Keratinocyte (primary cell): ENCODE data around the gene GRHL3. TPM values are rescaled to one million over a fixed set of nuclear protein-coding genes. Genes with fewer than 3 reads are reported as not detected.

Experiments used
- DNase-seq: peaks from one replicate; pipeline ENCODE4 v3.0.0-alpha.2; 2011; ENCODE audit warnings: low read depth, missing footprints, low spot score
- FAIRE-seq: peaks from 2 replicates; lab custom pipeline; 2011; peaks lifted over from hg19 to GRCh38; lab: Jason Lieb, UNC
- H2AFZ ChIP-seq: 2 replicates; pipeline ENCODE4 v1.6.0; 2012; ENCODE audit warnings: low read length, control low read depth, inconsistent platforms; ENCODE audit not compliant: control insufficient read depth
- H3K27ac ChIP-seq: 2 replicates; pipeline ENCODE4 v1.5.1; 2011; ENCODE audit warnings: low read length; ENCODE audit not compliant: control insufficient read depth, insufficient read depth
- H3K27me3 ChIP-seq: 3 replicates; pipeline ENCODE4 v1.6.0; 2011; ENCODE audit warnings: low read length; ENCODE audit not compliant: control insufficient read depth, insufficient read depth; ENCODE audit errors: extremely low read depth
- H3K36me3 ChIP-seq, 2 experiments: 2 replicates in 1 of 2; 3 replicates in 1 of 2; pipeline ENCODE4 v1.5.1; 2011; ENCODE audit warnings: low read length in 2 of 2, mild to moderate bottlenecking in 1 of 2; ENCODE audit not compliant: control insufficient read depth in 2 of 2, insufficient read depth in 2 of 2; ENCODE audit errors: extremely low read depth in 1 of 2
- H3K4me1 ChIP-seq: 3 replicates; pipeline ENCODE4 v1.5.1; 2011; ENCODE audit warnings: low read length; ENCODE audit not compliant: control insufficient read depth, insufficient read depth; ENCODE audit errors: extremely low read depth
- H3K4me2 ChIP-seq: 3 replicates; pipeline ENCODE4 v1.6.0; 2011; ENCODE audit warnings: low read depth, low read length; ENCODE audit not compliant: control insufficient read depth, insufficient read depth; ENCODE audit errors: extremely low read depth
- H3K4me3 ChIP-seq, 3 experiments: fragments of 200-600 bp in 1 of 3; sonication (generic) in 1 of 3; 2 replicates in 2 of 3; 3 replicates in 1 of 3; pipeline ENCODE4 v1.5.1; 2011 to 2016; ENCODE audit warnings: low read length in 3 of 3, mild to moderate bottlenecking in 3 of 3, control low read depth in 2 of 3, inconsistent platforms in 1 of 3, low read depth in 1 of 3, mixed read lengths in 1 of 3, mixed run types in 1 of 3, moderate library complexity in 1 of 3; ENCODE audit not compliant: control insufficient read depth in 2 of 3, insufficient read depth in 2 of 3; ENCODE audit errors: extremely low read depth in 1 of 3
- H3K79me2 ChIP-seq: 2 replicates; pipeline ENCODE4 v1.6.0; 2012; ENCODE audit warnings: low read length; ENCODE audit not compliant: control insufficient read depth, insufficient read depth
- H3K9ac ChIP-seq: 3 replicates; pipeline ENCODE4 v1.6.0; 2011; ENCODE audit warnings: low read length; ENCODE audit not compliant: control insufficient read depth, insufficient read depth; ENCODE audit errors: extremely low read depth
- H3K9me1 ChIP-seq: 3 replicates; pipeline ENCODE4 v1.6.0; 2011; ENCODE audit warnings: low read length; ENCODE audit not compliant: control insufficient read depth, insufficient read depth; ENCODE audit errors: extremely low read depth
- H3K9me3 ChIP-seq: 2 replicates; pipeline ENCODE4 v1.5.1; 2012; ENCODE audit warnings: low read depth, low read length; ENCODE audit not compliant: control insufficient read depth
- H4K20me1 ChIP-seq: 3 replicates; pipeline ENCODE4 v1.6.0; 2011; ENCODE audit warnings: low read length; ENCODE audit not compliant: control insufficient read depth, insufficient read depth; ENCODE audit errors: extremely low read depth
- EZH2 ChIP-seq: IDR thresholded peaks from one replicate; pipeline ENCODE4 v1.6.1; 2012; ENCODE audit warnings: inconsistent platforms, mild to moderate bottlenecking, low read length, moderate library complexity
- dilution Hi-C: fragments of 300-500 bp; cut with MboI; formaldehyde crosslinking; loops from one replicate; pipeline ENCODE4 v1.7.0; 2020; ENCODE audit warnings: low sequenced_read_pairs; ENCODE audit not compliant: extremely low pct_ligation_motif_present
- polyA plus RNA-seq, 5 experiments: library from polyadenylated mRNA; depleted of rRNA in 3 of 5; stranded (reverse) in 3 of 5; stranded (forward) in 1 of 5; unstranded in 1 of 5; fragments of >200 nt; gene quantifications; 1 replicate in 1 of 5; 2 replicates in 3 of 5; 3 replicates in 1 of 5; pipeline versions ENCODE4 v1.2.1 to v1.2.3, GENCODE V29; 2011 to 2012; ENCODE audit warnings: missing spikeins in 2 of 5, low read depth in 1 of 5, low replicate concordance in 1 of 5
- TF ChIP-seq, protein P1 (sequence below), 3 experiments: IDR thresholded peaks in 1 of 3; conservative IDR thresholded peaks in 1 of 3; optimal IDR thresholded peaks in 1 of 3; 2 replicates in 2 of 3; 3 replicates in 1 of 3; pipeline versions ENCODE3 to v1.5.1; 2011; ENCODE audit warnings: low read length in 3 of 3, mild to moderate bottlenecking in 3 of 3, moderate library complexity in 2 of 3, control low read depth in 1 of 3, inconsistent platforms in 1 of 3; ENCODE audit not compliant: insufficient read depth in 2 of 3; ENCODE audit errors: extremely low read depth in 1 of 3

GRHL3 gene
- polyA plus RNA-seq, 1 donor (not counting 4 experiments of a cell fraction or from before 2014, with no cell fraction given), result 13.0 TPM

DNA sequence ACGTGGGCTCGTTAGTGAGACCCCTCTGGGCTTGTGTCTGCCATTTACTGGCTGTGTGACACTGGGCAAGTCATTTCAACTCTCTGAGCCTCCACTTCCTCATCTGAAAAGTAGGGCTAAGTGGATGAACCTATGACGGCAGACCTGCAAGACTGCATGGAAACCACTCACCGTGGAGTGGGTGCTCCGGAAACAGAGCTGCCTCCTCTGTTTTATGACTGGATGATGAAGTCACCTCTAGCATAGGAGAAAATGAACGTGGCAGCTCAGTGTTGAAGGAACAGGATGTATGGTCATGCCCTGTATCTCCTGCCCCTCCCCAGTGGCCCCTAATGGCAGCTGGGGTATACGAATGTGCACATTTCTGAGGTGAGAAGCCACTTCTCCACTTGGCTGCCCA is 53.9 kb downstream of the GRHL3 start:
- FAIRE-seq, result peak; percentile 44

DNA sequence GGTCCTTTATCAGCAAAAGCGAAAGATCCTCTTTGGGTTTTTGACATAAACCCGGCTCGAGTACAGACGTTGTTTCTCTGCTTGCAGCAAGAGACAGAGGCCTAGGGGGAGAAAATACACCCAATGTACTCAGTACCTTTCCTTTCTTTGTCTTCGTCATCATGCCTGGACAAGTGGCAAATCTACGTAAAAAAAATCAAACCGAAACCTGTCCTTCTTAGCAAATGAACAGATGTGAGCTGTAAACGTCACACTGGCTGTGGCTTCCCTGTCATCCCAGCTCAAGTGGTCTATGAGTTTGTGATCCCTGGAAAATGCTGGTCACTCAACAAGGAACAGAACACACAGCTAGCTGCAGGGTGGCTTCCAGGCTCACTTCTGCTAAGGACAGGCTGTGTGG is 54.6 kb downstream of the GRHL3 start:
- peaks cover 6 to 12% of the 10 kb centered on the region in 2 experiments for H3K36me3 ChIP-seq
- H3K4me2 ChIP-seq, result peak overlapping the region; percentile 44
- no peak for TF ChIP-seq EZH2
- TF ChIP-seq, protein P1, sequence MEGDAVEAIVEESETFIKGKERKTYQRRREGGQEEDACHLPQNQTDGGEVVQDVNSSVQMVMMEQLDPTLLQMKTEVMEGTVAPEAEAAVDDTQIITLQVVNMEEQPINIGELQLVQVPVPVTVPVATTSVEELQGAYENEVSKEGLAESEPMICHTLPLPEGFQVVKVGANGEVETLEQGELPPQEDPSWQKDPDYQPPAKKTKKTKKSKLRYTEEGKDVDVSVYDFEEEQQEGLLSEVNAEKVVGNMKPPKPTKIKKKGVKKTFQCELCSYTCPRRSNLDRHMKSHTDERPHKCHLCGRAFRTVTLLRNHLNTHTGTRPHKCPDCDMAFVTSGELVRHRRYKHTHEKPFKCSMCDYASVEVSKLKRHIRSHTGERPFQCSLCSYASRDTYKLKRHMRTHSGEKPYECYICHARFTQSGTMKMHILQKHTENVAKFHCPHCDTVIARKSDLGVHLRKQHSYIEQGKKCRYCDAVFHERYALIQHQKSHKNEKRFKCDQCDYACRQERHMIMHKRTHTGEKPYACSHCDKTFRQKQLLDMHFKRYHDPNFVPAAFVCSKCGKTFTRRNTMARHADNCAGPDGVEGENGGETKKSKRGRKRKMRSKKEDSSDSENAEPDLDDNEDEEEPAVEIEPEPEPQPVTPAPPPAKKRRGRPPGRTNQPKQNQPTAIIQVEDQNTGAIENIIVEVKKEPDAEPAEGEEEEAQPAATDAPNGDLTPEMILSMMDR (optimal IDR thresholded peaks at IDR 0.05 in 1 of 3, IDR thresholded peaks at IDR 0.05 in 1 of 3, conservative IDR thresholded peaks at IDR 0.05 in 1 of 3; ENCODE audit: extremely low read depth in 1 of 3, insufficient read depth in 2 of 3, low read length in 3 of 3), result no peak
- no peaks in the 10 kb centered on the region for H3K79me2 ChIP-seq
- no peaks in the 10 kb centered on the region for H4K20me1 ChIP-seq
- no peaks in the 10 kb centered on the region for H3K27me3 ChIP-seq
- DNase-seq (no peak), FAIRE-seq (peak; percentile 86)
- H3K9me1 ChIP-seq, result peaks cover under 1% of the 10 kb centered on the region
- dilution Hi-C loops, result no loop called here
- H3K4me1 ChIP-seq, result peaks cover 11% of the 10 kb centered on the region
- no peaks in the 10 kb centered on the region for H3K9me3 ChIP-seq
- peak overlapping the region; percentile 43 for H3K9ac ChIP-seq
- peak overlapping the region in 1 of 3 experiments; percentile 9 for H3K4me3 ChIP-seq
- no peak overlapping the region for H2AFZ ChIP-seq
- peak overlapping the region; percentile 42 for H3K27ac ChIP-seq

More for the DNA sequence above, 53.9 kb downstream of the GRHL3 start:
- peaks cover 11% of the 10 kb centered on the region for H3K4me1 ChIP-seq
- no peaks in the 10 kb centered on the region for H3K9me3 ChIP-seq
- peaks cover 6 to 11% of the 10 kb centered on the region in 2 experiments for H3K36me3 ChIP-seq
- H2AFZ ChIP-seq, result no peak overlapping the region
- dilution Hi-C loops, result no loop called here
- peak overlapping the region; percentile 42 for H3K27ac ChIP-seq
- no peak overlapping the region for H3K4me3 ChIP-seq
- no peak overlapping the region for H3K9ac ChIP-seq
- no peaks in the 10 kb centered on the region for H3K79me2 ChIP-seq
- no peaks in the 10 kb centered on the region for H4K20me1 ChIP-seq
- H3K9me1 ChIP-seq, result no peaks in the 10 kb centered on the region
- DNase-seq, result no peak
- H3K4me2 ChIP-seq, result no peak overlapping the region
- no peaks in the 10 kb centered on the region for H3K27me3 ChIP-seq
- no peak for TF ChIP-seq EZH2
- TF ChIP-seq, protein P1 (optimal IDR thresholded peaks at IDR 0.05 in 1 of 3, IDR thresholded peaks at IDR 0.05 in 1 of 3, conservative IDR thresholded peaks at IDR 0.05 in 1 of 3; ENCODE audit: extremely low read depth in 1 of 3, insufficient read depth in 2 of 3, low read length in 3 of 3), result no peak
